ENCODE measurements around the gene PNKP.
A peak's percentile ranks its signal among the peaks of the same experiment; 100 is the strongest.

The PNKP gene

DNA sequence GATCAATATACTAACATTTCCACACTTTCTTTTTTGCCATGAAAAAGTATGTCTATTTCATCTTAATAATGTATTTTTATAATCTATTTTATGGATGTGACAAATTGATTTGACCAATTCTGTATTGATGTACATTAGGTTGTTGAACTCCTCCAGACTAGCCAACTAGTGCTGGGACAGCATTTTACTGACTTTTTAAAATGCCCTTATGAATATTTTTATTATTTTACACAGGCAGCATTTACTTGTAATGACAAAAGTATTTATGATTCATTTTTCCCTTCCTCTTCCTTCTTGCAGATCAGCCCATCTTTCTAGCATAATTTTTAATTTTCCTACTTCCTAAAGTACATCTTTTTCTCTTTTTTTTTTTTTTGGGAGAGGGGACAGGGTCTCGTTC is 53.4 kb downstream of the PNKP start:
- no peak for ATAC-seq
- TF ChIP-seq, protein P1, sequence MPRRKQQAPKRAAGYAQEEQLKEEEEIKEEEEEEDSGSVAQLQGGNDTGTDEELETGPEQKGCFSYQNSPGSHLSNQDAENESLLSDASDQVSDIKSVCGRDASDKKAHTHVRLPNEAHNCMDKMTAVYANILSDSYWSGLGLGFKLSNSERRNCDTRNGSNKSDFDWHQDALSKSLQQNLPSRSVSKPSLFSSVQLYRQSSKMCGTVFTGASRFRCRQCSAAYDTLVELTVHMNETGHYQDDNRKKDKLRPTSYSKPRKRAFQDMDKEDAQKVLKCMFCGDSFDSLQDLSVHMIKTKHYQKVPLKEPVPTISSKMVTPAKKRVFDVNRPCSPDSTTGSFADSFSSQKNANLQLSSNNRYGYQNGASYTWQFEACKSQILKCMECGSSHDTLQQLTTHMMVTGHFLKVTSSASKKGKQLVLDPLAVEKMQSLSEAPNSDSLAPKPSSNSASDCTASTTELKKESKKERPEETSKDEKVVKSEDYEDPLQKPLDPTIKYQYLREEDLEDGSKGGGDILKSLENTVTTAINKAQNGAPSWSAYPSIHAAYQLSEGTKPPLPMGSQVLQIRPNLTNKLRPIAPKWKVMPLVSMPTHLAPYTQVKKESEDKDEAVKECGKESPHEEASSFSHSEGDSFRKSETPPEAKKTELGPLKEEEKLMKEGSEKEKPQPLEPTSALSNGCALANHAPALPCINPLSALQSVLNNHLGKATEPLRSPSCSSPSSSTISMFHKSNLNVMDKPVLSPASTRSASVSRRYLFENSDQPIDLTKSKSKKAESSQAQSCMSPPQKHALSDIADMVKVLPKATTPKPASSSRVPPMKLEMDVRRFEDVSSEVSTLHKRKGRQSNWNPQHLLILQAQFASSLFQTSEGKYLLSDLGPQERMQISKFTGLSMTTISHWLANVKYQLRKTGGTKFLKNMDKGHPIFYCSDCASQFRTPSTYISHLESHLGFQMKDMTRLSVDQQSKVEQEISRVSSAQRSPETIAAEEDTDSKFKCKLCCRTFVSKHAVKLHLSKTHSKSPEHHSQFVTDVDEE (CRISPR knock-in tag; IDR thresholded peaks at IDR 0.05) = no peak
- TF ChIP-seq SNAI2 (CRISPR knock-in tag; IDR thresholded peaks at IDR 0.05) = no peak

DNA sequence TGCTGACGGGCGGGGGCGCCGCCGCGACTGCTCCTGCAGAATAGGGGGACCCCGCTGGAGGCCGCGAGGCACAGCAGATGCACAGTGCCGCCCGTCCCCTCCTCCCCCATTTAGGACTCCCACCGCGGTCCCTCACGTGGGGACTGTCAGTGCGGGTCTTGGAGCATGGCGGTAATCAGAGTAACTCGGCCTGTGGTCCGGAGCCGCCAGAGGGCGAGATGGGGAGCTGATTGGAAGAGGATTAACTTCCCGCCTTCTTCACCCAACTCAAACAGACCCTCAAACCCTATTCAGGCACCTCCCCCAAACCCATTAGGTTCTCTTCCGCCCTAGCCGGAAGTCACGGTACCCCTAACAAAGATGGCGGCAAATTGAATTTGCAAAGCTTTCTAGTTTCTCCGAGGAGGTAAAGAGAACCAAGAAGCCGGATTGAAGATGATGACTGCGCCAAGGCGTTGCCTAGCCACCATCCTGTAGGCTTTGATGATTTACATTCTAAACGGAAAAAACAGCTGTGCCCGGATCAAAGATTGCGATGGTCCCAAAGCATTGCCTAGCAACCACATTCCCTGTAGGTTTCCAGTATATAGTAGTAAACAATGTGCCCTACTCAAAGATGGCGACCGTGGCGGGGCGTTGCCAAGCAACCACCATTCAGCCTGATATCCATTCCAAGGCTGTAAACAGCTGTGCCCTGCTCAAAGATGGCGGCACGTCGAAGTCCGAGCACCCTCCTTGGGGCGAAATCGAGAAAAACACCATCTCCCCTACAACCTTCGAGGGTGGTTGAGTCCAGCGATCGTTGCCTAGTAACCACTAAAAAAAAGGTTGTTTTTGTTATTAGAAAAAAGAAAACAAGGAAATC is 54.1 kb downstream of the PNKP start, which contains the start of gene FUZ:
FUZ (minus strand) TSS at position 296 of the 865 bp plus-strand sequence; CDS start at position 110, 186 bp downstream.
- ATAC-seq = peak; percentile 73
- TF ChIP-seq RARB (CRISPR knock-in tag; IDR thresholded peaks at IDR 0.05) (no peak), PPARA (CRISPR knock-in tag; IDR thresholded peaks at IDR 0.05; ENCODE audit: borderline replicate concordance) (no peak), ISL1 (CRISPR knock-in tag; IDR thresholded peaks at IDR 0.05) (no peak), TCF4 (CRISPR knock-in tag; IDR thresholded peaks at IDR 0.05; ENCODE audit: borderline replicate concordance) (no peak), GLIS3 (CRISPR knock-in tag; IDR thresholded peaks at IDR 0.05) (no peak), ZNF70 (CRISPR knock-in tag; IDR thresholded peaks at IDR 0.05) (no peak), OSR1 (CRISPR knock-in tag; IDR thresholded peaks at IDR 0.05) (no peak), ZNF565 (CRISPR knock-in tag; conservative IDR thresholded peaks at IDR 0.05; ENCODE audit: low read depth) (no peak), CSDC2 (CRISPR knock-in tag; IDR thresholded peaks at IDR 0.05) (no peak), ZFP30 (CRISPR knock-in tag; IDR thresholded peaks at IDR 0.05) (no peak)
- TF ChIP-seq, protein P2, sequence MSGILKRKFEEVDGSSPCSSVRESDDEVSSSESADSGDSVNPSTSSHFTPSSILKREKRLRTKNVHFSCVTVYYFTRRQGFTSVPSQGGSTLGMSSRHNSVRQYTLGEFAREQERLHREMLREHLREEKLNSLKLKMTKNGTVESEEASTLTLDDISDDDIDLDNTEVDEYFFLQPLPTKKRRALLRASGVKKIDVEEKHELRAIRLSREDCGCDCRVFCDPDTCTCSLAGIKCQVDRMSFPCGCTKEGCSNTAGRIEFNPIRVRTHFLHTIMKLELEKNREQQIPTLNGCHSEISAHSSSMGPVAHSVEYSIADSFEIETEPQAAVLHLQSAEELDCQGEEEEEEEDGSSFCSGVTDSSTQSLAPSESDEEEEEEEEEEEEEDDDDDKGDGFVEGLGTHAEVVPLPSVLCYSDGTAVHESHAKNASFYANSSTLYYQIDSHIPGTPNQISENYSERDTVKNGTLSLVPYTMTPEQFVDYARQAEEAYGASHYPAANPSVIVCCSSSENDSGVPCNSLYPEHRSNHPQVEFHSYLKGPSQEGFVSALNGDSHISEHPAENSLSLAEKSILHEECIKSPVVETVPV (CRISPR knock-in tag; IDR thresholded peaks at IDR 0.05) = no peak
- TF ChIP-seq, protein P3, sequence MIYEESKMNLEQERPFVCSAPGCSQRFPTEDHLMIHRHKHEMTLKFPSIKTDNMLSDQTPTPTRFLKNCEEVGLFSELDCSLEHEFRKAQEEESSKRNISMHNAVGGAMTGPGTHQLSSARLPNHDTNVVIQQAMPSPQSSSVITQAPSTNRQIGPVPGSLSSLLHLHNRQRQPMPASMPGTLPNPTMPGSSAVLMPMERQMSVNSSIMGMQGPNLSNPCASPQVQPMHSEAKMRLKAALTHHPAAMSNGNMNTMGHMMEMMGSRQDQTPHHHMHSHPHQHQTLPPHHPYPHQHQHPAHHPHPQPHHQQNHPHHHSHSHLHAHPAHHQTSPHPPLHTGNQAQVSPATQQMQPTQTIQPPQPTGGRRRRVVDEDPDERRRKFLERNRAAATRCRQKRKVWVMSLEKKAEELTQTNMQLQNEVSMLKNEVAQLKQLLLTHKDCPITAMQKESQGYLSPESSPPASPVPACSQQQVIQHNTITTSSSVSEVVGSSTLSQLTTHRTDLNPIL (CRISPR knock-in tag; IDR thresholded peaks at IDR 0.05; ENCODE audit: low read depth) = no peak

DNA sequence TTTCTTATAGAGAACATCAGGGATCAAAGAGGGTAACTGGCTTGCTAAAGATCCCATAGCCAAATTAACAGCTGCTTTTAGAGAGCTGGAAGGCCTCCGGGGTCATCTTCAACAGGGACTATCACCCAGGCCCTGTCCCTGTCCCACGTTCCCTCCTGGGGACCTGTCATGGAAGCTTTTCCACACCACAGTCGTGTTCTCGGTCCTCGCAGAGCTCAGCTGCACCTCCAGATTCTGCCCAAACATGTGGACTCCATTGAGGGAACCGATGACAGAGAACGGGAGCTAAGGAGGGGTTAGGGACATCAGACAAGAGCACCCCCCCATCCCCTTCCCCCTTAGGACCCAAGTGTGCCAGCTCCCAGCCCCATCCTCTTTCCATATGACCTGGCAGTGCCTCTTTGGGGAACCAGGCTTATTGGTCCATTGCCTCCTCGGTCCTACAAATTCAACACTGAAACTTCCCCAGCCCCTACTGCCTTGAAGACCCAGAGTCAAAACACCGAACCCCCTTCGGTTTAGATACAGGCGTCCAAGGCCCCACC is 54.9 kb downstream of the PNKP start:
- no peak for TF ChIP-seq TOX (CRISPR knock-in tag; IDR thresholded peaks at IDR 0.05; ENCODE audit: borderline replicate concordance)
- ATAC-seq = no peak

DNA sequence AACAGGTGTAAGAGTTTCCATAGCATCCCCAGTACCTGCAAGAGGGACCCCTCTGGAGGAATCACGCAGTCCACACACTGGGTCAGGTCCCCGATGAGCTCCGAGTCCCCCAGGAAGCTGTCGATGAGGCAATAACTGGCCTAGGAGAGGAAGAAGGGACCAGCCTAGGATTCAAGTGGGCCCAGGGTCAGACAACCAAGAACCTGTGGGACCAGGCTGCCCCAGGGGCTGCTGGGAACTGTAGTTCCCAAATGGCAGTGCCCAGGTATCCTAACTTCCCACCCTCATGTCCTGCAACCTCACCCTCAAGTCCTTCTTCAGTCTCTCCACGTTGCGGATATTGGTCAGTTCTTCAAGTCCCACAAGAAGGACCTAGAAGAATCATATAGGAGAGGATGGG is 56.0 kb downstream of the PNKP start:
- no peak for ATAC-seq
- TF ChIP-seq ZNF8 (CRISPR knock-in tag; IDR thresholded peaks at IDR 0.05) (no peak), PPARA (CRISPR knock-in tag; IDR thresholded peaks at IDR 0.05; ENCODE audit: borderline replicate concordance) (no peak), ZFP30 (CRISPR knock-in tag; IDR thresholded peaks at IDR 0.05) (no peak)
- TF ChIP-seq, protein P4, sequence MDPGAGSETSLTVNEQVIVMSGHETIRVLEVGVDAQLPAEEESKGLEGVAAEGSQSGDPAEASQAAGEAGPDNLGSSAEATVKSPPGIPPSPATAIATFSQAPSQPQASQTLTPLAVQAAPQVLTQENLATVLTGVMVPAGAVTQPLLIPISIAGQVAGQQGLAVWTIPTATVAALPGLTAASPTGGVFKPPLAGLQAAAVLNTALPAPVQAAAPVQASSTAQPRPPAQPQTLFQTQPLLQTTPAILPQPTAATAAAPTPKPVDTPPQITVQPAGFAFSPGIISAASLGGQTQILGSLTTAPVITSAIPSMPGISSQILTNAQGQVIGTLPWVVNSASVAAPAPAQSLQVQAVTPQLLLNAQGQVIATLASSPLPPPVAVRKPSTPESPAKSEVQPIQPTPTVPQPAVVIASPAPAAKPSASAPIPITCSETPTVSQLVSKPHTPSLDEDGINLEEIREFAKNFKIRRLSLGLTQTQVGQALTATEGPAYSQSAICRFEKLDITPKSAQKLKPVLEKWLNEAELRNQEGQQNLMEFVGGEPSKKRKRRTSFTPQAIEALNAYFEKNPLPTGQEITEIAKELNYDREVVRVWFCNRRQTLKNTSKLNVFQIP (CRISPR knock-in tag; IDR thresholded peaks at IDR 0.05; ENCODE audit: borderline replicate concordance, low read depth) = no peak
- TF ChIP-seq, protein P2 (CRISPR knock-in tag; IDR thresholded peaks at IDR 0.05) = no peak

All from SK-N-SH treated with all-trans-retinoic acid at 6 μM for 48 hours (cell line).